ENCODE results near the gene RTEL1. TPM values are rescaled to one million over a fixed set of nuclear protein-coding genes. Genes with fewer than 3 reads are reported as not detected.

Gene RTEL1
- total and polyA plus RNA-seq, 9 donors = 8.4 to 13.3 (median 10.7) TPM

GRCh38 chr20:63743210-63743970 lies 85.3 kb downstream of the RTEL1 start:
- Histone ChIP-seq H3K4me3 (ENCODE audit: low read length) (no peak overlapping the region), H3K36me3 (ENCODE audit: control insufficient read depth, insufficient read depth, low read length) (peaks cover 50% of the 10 kb centered on the region), H3K9me3 (replicated peaks; ENCODE audit: control insufficient read depth, low read depth, low read length) (no peaks in the 10 kb centered on the region), H3K4me1 (ENCODE audit: control insufficient read depth, insufficient read depth, low read length) (peaks cover 23% of the 10 kb centered on the region), H3K27ac (ENCODE audit: low read length) (no peak overlapping the region), H3K27me3 (ENCODE audit: control insufficient read depth, insufficient read depth, low read length) (peaks cover 2% of the 10 kb centered on the region)
- WGBS (ENCODE audit: insufficient coverage) = 81% methylated on average over 10 of the region's 31 CpGs
- no peak for DNase-seq

DNA sequence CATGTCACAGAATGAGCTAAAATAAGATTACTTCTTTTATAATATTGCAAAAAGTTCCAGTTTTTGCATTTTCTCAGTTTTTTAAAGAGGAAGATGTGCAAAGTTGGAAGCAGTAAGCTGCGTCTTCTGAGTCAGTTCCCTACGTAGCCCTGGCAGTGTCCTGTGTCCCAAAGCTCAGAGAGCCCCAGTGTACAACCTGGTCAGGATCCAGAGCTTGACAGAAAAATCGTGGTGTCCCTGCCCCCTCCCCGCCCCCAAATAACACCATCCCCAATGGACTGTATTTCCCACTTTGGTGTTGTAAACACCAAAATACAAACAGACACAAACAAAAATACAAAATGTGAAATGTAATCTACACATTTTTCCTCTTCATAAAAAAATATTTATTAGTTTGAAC lies 86.0 kb downstream of the RTEL1 start:
- H3K27me3 ChIP-seq (ENCODE audit: control insufficient read depth, insufficient read depth, low read length) = no peaks in the 10 kb centered on the region
- H3K27ac ChIP-seq (ENCODE audit: low read length) = no peak overlapping the region
- H3K36me3 ChIP-seq (ENCODE audit: control insufficient read depth, insufficient read depth, low read length) = peaks cover 50% of the 10 kb centered on the region
- DNase-seq = no peak
- no peak overlapping the region for H3K4me3 ChIP-seq (ENCODE audit: low read length)
- H3K4me1 ChIP-seq (ENCODE audit: control insufficient read depth, insufficient read depth, low read length) = peaks cover 16% of the 10 kb centered on the region
- no peaks in the 10 kb centered on the region for H3K9me3 ChIP-seq (replicated peaks; ENCODE audit: control insufficient read depth, low read depth, low read length)
- WGBS (ENCODE audit: insufficient coverage) = 30% methylated on average over 2 of the region's 4 CpGs

GRCh38 chr20:63744574-63745423 lies 86.7 kb downstream of the RTEL1 start:
- no peaks in the 10 kb centered on the region for H3K27me3 ChIP-seq (ENCODE audit: control insufficient read depth, insufficient read depth, low read length)
- peaks cover 14% of the 10 kb centered on the region for H3K4me1 ChIP-seq (ENCODE audit: control insufficient read depth, insufficient read depth, low read length)
- no peak for DNase-seq
- WGBS (ENCODE audit: insufficient coverage) = 71% methylated on average over 12 of the region's 25 CpGs
- no peak overlapping the region for H3K4me3 ChIP-seq (ENCODE audit: low read length)
- H3K36me3 ChIP-seq (ENCODE audit: control insufficient read depth, insufficient read depth, low read length) = peaks cover 54% of the 10 kb centered on the region
- H3K9me3 ChIP-seq (replicated peaks; ENCODE audit: control insufficient read depth, low read depth, low read length) = no peaks in the 10 kb centered on the region
- H3K27ac ChIP-seq (ENCODE audit: low read length) = no peak overlapping the region

- no peaks in the 10 kb centered on the region for H3K9me3 ChIP-seq (replicated peaks; ENCODE audit: control insufficient read depth, low read depth, low read length)
- no peak overlapping the region for H3K4me3 ChIP-seq (ENCODE audit: low read length)
- no peak overlapping the region for H3K27ac ChIP-seq (ENCODE audit: low read length)
- H3K4me1 ChIP-seq (ENCODE audit: control insufficient read depth, insufficient read depth, low read length) = peaks cover 14% of the 10 kb centered on the region
- H3K27me3 ChIP-seq (ENCODE audit: control insufficient read depth, insufficient read depth, low read length) = no peaks in the 10 kb centered on the region
- WGBS (ENCODE audit: insufficient coverage) = 61% methylated on average over 9 of the region's 15 CpGs
- peaks cover 60% of the 10 kb centered on the region for H3K36me3 ChIP-seq (ENCODE audit: control insufficient read depth, insufficient read depth, low read length)
- DNase-seq = no peak
Measured at GRCh38 chr20:63745424-63745805, 87.3 kb downstream of the RTEL1 start.

Other genes with a start within 250 kb of the RTEL1 start
- gene KCNQ2, start 185.7 kb upstream of the RTEL1 start, total RNA-seq = 2.9 TPM
- gene KCNQ2, start 185.7 kb upstream of the RTEL1 start, polyA plus RNA-seq (ENCODE audit: insufficient read depth in 1 of 8, insufficient read length in 8 of 8, low replicate concordance in 1 of 8) = 10 to 100 TPM in 2 of 8 donors, 1 to 10 TPM in 6; 2.9 to 11.5 (median 7.1) TPM
- gene EEF1A2, start 159.2 kb upstream of the RTEL1 start, total RNA-seq = 330 TPM
- 100 to 1,000 TPM; 377 to 890 (median 715) TPM for gene EEF1A2, start 159.2 kb upstream of the RTEL1 start, polyA plus RNA-seq (ENCODE audit: insufficient read depth in 1 of 8, insufficient read length in 8 of 8, low replicate concordance in 1 of 8)
- gene PPDPF, start 137.5 kb upstream of the RTEL1 start, total RNA-seq = 47.3 TPM
- 100 to 1,000 TPM; 172 to 370 (median 233) TPM for gene PPDPF, start 137.5 kb upstream of the RTEL1 start, polyA plus RNA-seq (ENCODE audit: insufficient read depth in 1 of 8, insufficient read length in 8 of 8, low replicate concordance in 1 of 8)
- gene PTK6, start 120.9 kb upstream of the RTEL1 start, total RNA-seq = not detected
- under 1 TPM; 0.08 to 0.61 (median 0.34) TPM for gene PTK6, start 120.9 kb upstream of the RTEL1 start, polyA plus RNA-seq (ENCODE audit: insufficient read depth in 1 of 8, insufficient read length in 8 of 8, low replicate concordance in 1 of 8)
- not detected for gene SRMS, start 110.6 kb upstream of the RTEL1 start, total RNA-seq
- gene SRMS, start 110.6 kb upstream of the RTEL1 start, polyA plus RNA-seq (ENCODE audit: insufficient read depth in 1 of 8, insufficient read length in 8 of 8, low replicate concordance in 1 of 8) = not detected
- gene FNDC11, start 104.2 kb upstream of the RTEL1 start, total RNA-seq = 0.09 TPM
- gene FNDC11, start 104.2 kb upstream of the RTEL1 start, polyA plus RNA-seq (ENCODE audit: insufficient read depth in 1 of 8, insufficient read length in 8 of 8, low replicate concordance in 1 of 8) = under 1 TPM; 0.07 to 0.31 (median 0.14) TPM
- 5.8 TPM for gene HELZ2, start 84.1 kb upstream of the RTEL1 start, total RNA-seq
- gene HELZ2, start 84.1 kb upstream of the RTEL1 start, polyA plus RNA-seq (ENCODE audit: insufficient read depth in 1 of 8, insufficient read length in 8 of 8, low replicate concordance in 1 of 8) = 10 to 100 TPM in 1 of 8 donors, 1 to 10 TPM in 7; 5.8 to 12.4 (median 7.6) TPM
- gene GMEB2, start 31.2 kb upstream of the RTEL1 start, total RNA-seq = 5.9 TPM
- 1 to 10 TPM; 7.1 to 9.5 (median 8.1) TPM for gene GMEB2, start 31.2 kb upstream of the RTEL1 start, polyA plus RNA-seq (ENCODE audit: insufficient read depth in 1 of 8, insufficient read length in 8 of 8, low replicate concordance in 1 of 8)
- 18.3 TPM for gene STMN3, start 4.9 kb upstream of the RTEL1 start, total RNA-seq
- gene STMN3, start 4.9 kb upstream of the RTEL1 start, polyA plus RNA-seq (ENCODE audit: insufficient read depth in 1 of 8, insufficient read length in 8 of 8, low replicate concordance in 1 of 8) = 10 to 100 TPM; 12.3 to 31.9 (median 19.4) TPM
- gene TNFRSF6B, start 38.3 kb downstream of the RTEL1 start, total RNA-seq = 1.6 TPM
- 1 to 10 TPM in 7 of 8 donors, under 1 TPM in 1; 0.55 to 2.4 (median 1.3) TPM for gene TNFRSF6B, start 38.3 kb downstream of the RTEL1 start, polyA plus RNA-seq (ENCODE audit: insufficient read depth in 1 of 8, insufficient read length in 8 of 8, low replicate concordance in 1 of 8)
- gene ARFRP1, start 49.7 kb downstream of the RTEL1 start, total RNA-seq = 32.8 TPM
- gene ARFRP1, start 49.7 kb downstream of the RTEL1 start, polyA plus RNA-seq (ENCODE audit: insufficient read depth in 1 of 8, insufficient read length in 8 of 8, low replicate concordance in 1 of 8) = 10 to 100 TPM; 26.2 to 33.0 (median 31.0) TPM
- gene ZGPAT, start 49.7 kb downstream of the RTEL1 start, total RNA-seq = 13.1 TPM
- 10 to 100 TPM; 13.0 to 18.2 (median 16.4) TPM for gene ZGPAT, start 49.7 kb downstream of the RTEL1 start, polyA plus RNA-seq (ENCODE audit: insufficient read depth in 1 of 8, insufficient read length in 8 of 8, low replicate concordance in 1 of 8)
- 6.4 TPM for gene LIME1, start 78.4 kb downstream of the RTEL1 start, total RNA-seq
- gene LIME1, start 78.4 kb downstream of the RTEL1 start, polyA plus RNA-seq (ENCODE audit: insufficient read depth in 1 of 8, insufficient read length in 8 of 8, low replicate concordance in 1 of 8) = 1 to 10 TPM; 2.5 to 8.1 (median 4.8) TPM
- 58.2 TPM for gene SLC2A4RG, start 81.5 kb downstream of the RTEL1 start, total RNA-seq
- 100 to 1,000 TPM; 112 to 160 (median 133) TPM for gene SLC2A4RG, start 81.5 kb downstream of the RTEL1 start, polyA plus RNA-seq (ENCODE audit: insufficient read depth in 1 of 8, insufficient read length in 8 of 8, low replicate concordance in 1 of 8)
- gene ZBTB46, start 173.0 kb downstream of the RTEL1 start, total RNA-seq = 20.7 TPM
- gene ZBTB46, start 173.0 kb downstream of the RTEL1 start, polyA plus RNA-seq (ENCODE audit: insufficient read depth in 1 of 8, insufficient read length in 8 of 8, low replicate concordance in 1 of 8) = 10 to 100 TPM; 14.2 to 20.9 (median 18.2) TPM
- gene ABHD16B, start 203.2 kb downstream of the RTEL1 start, total RNA-seq = not detected
- gene ABHD16B, start 203.2 kb downstream of the RTEL1 start, polyA plus RNA-seq (ENCODE audit: insufficient read depth in 1 of 8, insufficient read length in 8 of 8, low replicate concordance in 1 of 8) = not detected
- gene TPD52L2, start 207.0 kb downstream of the RTEL1 start, total RNA-seq = 48.9 TPM
- gene TPD52L2, start 207.0 kb downstream of the RTEL1 start, polyA plus RNA-seq (ENCODE audit: insufficient read depth in 1 of 8, insufficient read length in 8 of 8, low replicate concordance in 1 of 8) = 10 to 100 TPM; 69.0 to 86.7 (median 79.4) TPM
- 29.7 TPM for gene DNAJC5, start 236.8 kb downstream of the RTEL1 start, total RNA-seq
- 10 to 100 TPM; 26.8 to 37.9 (median 32.4) TPM for gene DNAJC5, start 236.8 kb downstream of the RTEL1 start, polyA plus RNA-seq (ENCODE audit: insufficient read depth in 1 of 8, insufficient read length in 8 of 8, low replicate concordance in 1 of 8)